ENCODE results near the gene ARHGAP24. TPM values are rescaled to one million over a fixed set of nuclear protein-coding genes. Genes with fewer than 3 reads are reported as not detected.

ARHGAP24 gene
- total RNA-seq, 3 donors from 2014 or later: 5.2 to 11.6 (median 6.7) TPM

- no peak for TF ChIP-seq CTCF (IDR thresholded peaks at IDR 0.05)
- no peak for DNase-seq
- no peaks in the 10 kb centered on the region for H3K36me3 ChIP-seq (ENCODE audit: low read depth)
- no peak for ATAC-seq
- no peak overlapping the region for H3K4me3 ChIP-seq
- intact Hi-C loops (cut with DNase I, micrococcal nuclease): no loop called here
- no peaks in the 10 kb centered on the region for H3K9me3 ChIP-seq
- H3K4me1 ChIP-seq (ENCODE audit: low read depth): no peaks in the 10 kb centered on the region
These were observed 11.6 kb downstream of the ARHGAP24 start for GRCh38 chr4:85486425-85487086.

GRCh38 chr4:85488416-85488815, 13.5 kb downstream of the ARHGAP24 start:
- intact Hi-C loops (cut with DNase I, micrococcal nuclease): no loop called here
- no peak overlapping the region for H3K4me3 ChIP-seq
- no peaks in the 10 kb centered on the region for H3K36me3 ChIP-seq (ENCODE audit: low read depth)
- ATAC-seq: no peak
- H3K4me1 ChIP-seq (ENCODE audit: low read depth): no peaks in the 10 kb centered on the region
- no peak for DNase-seq
- no peak for TF ChIP-seq CTCF (IDR thresholded peaks at IDR 0.05)
- H3K9me3 ChIP-seq: no peaks in the 10 kb centered on the region

GRCh38 chr4:85489273-85489981, 14.5 kb downstream of the ARHGAP24 start:
- intact Hi-C loops (cut with DNase I, micrococcal nuclease): no loop called here
- H3K36me3 ChIP-seq (ENCODE audit: low read depth): no peaks in the 10 kb centered on the region
- no peak overlapping the region for H3K4me3 ChIP-seq
- no peak for DNase-seq
- no peaks in the 10 kb centered on the region for H3K9me3 ChIP-seq
- no peaks in the 10 kb centered on the region for H3K4me1 ChIP-seq (ENCODE audit: low read depth)
- ATAC-seq: peak; percentile 68
- no peak for TF ChIP-seq CTCF (IDR thresholded peaks at IDR 0.05)

GRCh38 chr4:85491527-85491926, 16.6 kb downstream of the ARHGAP24 start:
- intact Hi-C loops (cut with DNase I, micrococcal nuclease): no loop called here
- no peaks in the 10 kb centered on the region for H3K36me3 ChIP-seq (ENCODE audit: low read depth)
- ATAC-seq: no peak
- no peak overlapping the region for H3K4me3 ChIP-seq
- no peak for TF ChIP-seq CTCF (IDR thresholded peaks at IDR 0.05)
- no peaks in the 10 kb centered on the region for H3K9me3 ChIP-seq
- H3K4me1 ChIP-seq (ENCODE audit: low read depth): no peaks in the 10 kb centered on the region
- DNase-seq: no peak

GRCh38 chr4:85492336-85492735, 17.4 kb downstream of the ARHGAP24 start:
- ATAC-seq (no peak), DNase-seq (no peak)
- no peaks in the 10 kb centered on the region for H3K9me3 ChIP-seq
- intact Hi-C loops (cut with DNase I, micrococcal nuclease): no loop called here
- H3K4me3 ChIP-seq: no peak overlapping the region
- no peaks in the 10 kb centered on the region for H3K4me1 ChIP-seq (ENCODE audit: low read depth)
- TF ChIP-seq CTCF (IDR thresholded peaks at IDR 0.05): no peak
- no peaks in the 10 kb centered on the region for H3K36me3 ChIP-seq (ENCODE audit: low read depth)
